Neural progenitor cell (in vitro differentiated cells): ENCODE measurements around the gene UBAP1L.
"Not testable (repeated sequence)": the region's sequence is repeated elsewhere in the genome, so short reads cannot be mapped to it uniquely, and the experiment has no call there.

Experiments used
- CTCF ChIP-seq: fragments of 200-600 bp; sonication (generic); IDR thresholded peaks from 2 replicates; pipeline ENCODE4 v1.5.1; 2017; ENCODE audit warnings: antibody characterized with exemption, mild to moderate bottlenecking
- EZH2 ChIP-seq: fragments of 200-600 bp; sonication (generic); IDR thresholded peaks from 2 replicates; pipeline ENCODE4 v1.6.1; 2017; ENCODE audit warnings: antibody characterized with exemption, mild to moderate bottlenecking, moderate library complexity
- EZH2phosphoT487 ChIP-seq: fragments of 200-600 bp; sonication (generic); IDR thresholded peaks from 2 replicates; pipeline ENCODE4 v1.6.1; 2017; ENCODE audit warnings: antibody characterized with exemption

- not testable (repeated sequence) for TF ChIP-seq EZH2, CTCF, EZH2phosphoT487
Observed at GRCh38 chr15:65093793-65094170, 21.2 kb downstream of the UBAP1L start.
